Brain microvascular endothelial cell (primary cell): ENCODE data around the gene CUL9.

Source experiments
- DNase-seq: peaks from one replicate; pipeline ENCODE4 v3.0.0-alpha.2; 2020
- H3K27ac ChIP-seq: fragments of 250-450 bp; sonication (Bioruptor Pico); 2 replicates; pipeline ENCODE4 v1.5.1; 2020; ENCODE audit warnings: mild to moderate bottlenecking, moderate library complexity
- H3K27me3 ChIP-seq: fragments of 250-450 bp; sonication (Bioruptor Pico); replicated peaks from 2 replicates; pipeline ENCODE4 v1.5.1; 2020; ENCODE audit warnings: mild to moderate bottlenecking
- H3K36me3 ChIP-seq: fragments of 250-450 bp; sonication (Bioruptor Pico); replicated peaks from 2 replicates; pipeline ENCODE4 v1.5.1; 2020; ENCODE audit warnings: mild to moderate bottlenecking
- H3K4me3 ChIP-seq: 2 replicates; pipeline ENCODE4 v1.5.1; 2011; ENCODE audit warnings: low read depth, mild to moderate bottlenecking, control low read depth, low read length, moderate library complexity
- in situ Hi-C: cut with HindIII; loops from 2 replicates; pipeline ENCODE4 v1.10.0; 2017; ENCODE audit warnings: low sequenced_read_pairs, low pct_ligation_motif_present
- TF ChIP-seq, protein P1 (sequence below): IDR thresholded peaks from 2 replicates; pipeline ENCODE4 v1.5.1; 2011; ENCODE audit warnings: low read depth, mild to moderate bottlenecking, moderate library complexity, low read length, control low read depth, inconsistent platforms; ENCODE audit errors: missing control alignments

CUL9 gene

DNA sequence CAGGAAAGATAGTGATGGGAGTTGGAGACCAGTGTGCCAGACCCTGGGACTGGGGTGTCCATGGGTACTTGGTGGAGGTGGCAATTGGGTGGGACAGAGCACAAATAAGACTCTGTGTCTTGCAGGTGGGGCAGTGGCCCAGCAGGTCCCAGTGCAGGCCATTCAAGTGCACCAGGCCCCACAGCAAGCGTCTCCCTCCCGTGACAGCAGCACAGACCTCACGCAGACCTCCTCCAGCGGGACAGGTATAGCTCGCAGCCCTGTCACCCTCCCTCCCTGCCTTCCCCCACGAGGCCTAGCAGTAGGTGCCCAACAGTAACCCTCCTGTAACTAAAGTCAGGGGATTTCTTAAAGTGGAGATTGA is 5.6 kb upstream of the CUL9 start:
- Histone ChIP-seq H3K27ac (no peak overlapping the region), H3K4me3 (no peak overlapping the region), H3K36me3 (peaks cover 43% of the 10 kb centered on the region), H3K27me3 (no peaks in the 10 kb centered on the region)
- TF ChIP-seq, protein P1, sequence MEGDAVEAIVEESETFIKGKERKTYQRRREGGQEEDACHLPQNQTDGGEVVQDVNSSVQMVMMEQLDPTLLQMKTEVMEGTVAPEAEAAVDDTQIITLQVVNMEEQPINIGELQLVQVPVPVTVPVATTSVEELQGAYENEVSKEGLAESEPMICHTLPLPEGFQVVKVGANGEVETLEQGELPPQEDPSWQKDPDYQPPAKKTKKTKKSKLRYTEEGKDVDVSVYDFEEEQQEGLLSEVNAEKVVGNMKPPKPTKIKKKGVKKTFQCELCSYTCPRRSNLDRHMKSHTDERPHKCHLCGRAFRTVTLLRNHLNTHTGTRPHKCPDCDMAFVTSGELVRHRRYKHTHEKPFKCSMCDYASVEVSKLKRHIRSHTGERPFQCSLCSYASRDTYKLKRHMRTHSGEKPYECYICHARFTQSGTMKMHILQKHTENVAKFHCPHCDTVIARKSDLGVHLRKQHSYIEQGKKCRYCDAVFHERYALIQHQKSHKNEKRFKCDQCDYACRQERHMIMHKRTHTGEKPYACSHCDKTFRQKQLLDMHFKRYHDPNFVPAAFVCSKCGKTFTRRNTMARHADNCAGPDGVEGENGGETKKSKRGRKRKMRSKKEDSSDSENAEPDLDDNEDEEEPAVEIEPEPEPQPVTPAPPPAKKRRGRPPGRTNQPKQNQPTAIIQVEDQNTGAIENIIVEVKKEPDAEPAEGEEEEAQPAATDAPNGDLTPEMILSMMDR = no peak
- DNase-seq = no peak
- in situ Hi-C loops = no loop called here

DNA sequence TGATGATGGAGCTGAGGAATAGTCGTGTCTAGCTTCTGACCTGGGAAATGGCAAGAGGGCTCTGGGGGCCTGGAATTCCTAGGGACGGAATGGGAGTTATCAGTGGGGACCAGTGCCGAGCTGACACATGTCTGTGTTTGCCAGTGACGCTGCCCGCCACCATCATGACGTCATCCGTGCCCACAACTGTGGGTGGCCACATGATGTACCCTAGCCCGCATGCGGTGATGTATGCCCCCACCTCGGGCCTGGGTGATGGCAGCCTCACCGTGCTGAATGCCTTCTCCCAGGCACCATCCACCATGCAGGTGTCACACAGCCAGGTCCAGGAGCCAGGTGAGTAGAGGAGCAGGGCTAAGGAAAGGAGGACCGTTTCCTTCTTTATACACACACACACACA is 3.8 kb upstream of the CUL9 start:
- TF ChIP-seq, protein P1 = no peak
- Histone ChIP-seq H3K27ac (no peak overlapping the region), H3K27me3 (no peaks in the 10 kb centered on the region), H3K4me3 (no peak overlapping the region), H3K36me3 (peaks cover 43% of the 10 kb centered on the region)
- in situ Hi-C loops = no loop called here
- DNase-seq = no peak

DNA sequence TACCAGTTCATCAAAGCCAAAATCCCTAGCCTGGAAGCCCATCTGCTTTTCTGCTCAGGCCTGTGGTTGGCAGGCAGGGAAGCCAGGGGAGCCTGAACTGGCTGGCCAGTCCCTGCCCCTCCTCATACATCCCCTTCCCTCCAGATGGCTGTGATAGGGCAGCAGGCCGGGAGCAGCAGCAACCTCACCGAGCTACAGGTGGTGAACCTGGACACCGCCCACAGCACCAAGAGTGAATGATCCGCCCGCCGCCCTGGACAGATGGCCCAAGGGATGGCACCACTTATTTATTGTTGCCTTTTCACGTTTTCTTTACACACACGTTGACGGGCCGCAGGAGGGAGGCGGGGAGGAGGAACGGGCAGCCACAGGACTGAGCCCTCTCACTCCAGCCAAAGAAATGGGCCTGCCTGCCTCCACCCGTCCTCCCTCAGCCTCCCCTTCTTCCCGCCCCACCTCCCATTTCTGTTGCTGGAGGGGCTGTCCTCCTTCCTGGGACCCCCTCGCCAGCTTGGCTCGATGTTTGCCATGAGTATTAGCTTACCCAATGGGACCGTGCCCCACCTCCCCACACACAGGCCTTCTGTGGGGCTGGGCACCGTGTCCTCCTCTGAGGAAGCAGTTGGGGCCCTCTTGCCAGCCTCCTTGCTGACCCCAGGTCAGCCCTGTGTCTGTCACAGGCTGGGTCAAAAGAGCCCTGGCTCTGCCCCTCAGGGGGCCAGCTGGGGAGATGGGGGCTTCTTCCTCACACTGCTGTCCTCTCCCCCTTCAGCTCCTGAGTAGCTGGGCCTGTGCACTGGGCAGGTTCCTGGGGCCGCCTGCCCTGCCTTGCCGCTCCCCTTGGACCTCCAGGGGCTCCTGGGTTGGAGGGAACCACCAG is 2.8 kb upstream of the CUL9 start:
- in situ Hi-C loops = no loop called here
- DNase-seq = no peak
- no peaks in the 10 kb centered on the region for H3K27me3 ChIP-seq
- H3K4me3 ChIP-seq = no peak overlapping the region
- peaks cover 41% of the 10 kb centered on the region for H3K36me3 ChIP-seq
- TF ChIP-seq, protein P1 = no peak
- H3K27ac ChIP-seq = no peak overlapping the region

DNA sequence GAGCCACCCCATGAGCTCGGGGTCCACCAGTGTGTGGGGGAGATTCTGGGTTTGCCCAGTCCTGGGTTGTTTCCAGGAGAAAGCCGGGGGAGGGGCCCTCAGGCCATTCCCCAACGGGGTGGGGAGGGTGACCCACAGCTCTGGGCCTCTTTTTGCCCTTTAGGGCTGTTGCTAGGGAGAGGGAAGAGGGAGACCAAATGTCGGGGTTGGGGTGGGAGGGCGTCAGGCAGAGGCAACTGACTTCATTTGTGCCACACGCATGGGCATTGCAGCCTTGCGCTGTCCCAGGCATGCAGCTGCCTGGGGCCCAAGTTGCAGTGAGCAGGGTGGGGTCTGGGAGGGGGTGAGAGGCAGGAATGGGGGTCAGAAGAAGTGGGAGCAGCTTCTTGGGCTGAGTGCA is 1.9 kb upstream of the CUL9 start:
- TF ChIP-seq, protein P1 = no peak
- in situ Hi-C loops = no loop called here
- peaks cover 39% of the 10 kb centered on the region for H3K36me3 ChIP-seq

DNA sequence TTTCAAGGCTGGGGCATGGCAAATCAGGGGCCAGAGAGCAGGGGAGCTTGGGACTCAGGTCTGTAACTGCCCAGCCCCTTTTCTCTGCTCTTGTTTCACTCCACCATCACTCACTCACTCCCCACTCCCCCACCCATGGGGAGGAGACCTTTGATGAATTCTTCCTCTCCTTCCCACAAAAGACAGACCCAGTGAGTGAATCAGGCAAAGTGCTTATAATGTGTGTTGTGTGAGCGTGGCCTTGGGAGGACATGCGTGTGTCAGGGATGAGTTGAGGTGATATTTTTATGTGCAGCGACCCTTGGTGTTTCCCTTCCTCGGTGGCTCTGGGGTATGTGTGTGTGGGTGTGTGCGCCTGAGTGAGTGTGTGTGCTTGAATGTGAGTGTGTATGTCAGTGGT is 1.0 kb upstream of the CUL9 start:
- peaks cover 32% of the 10 kb centered on the region for H3K36me3 ChIP-seq
- no peak for DNase-seq
- H3K27me3 ChIP-seq = no peaks in the 10 kb centered on the region
- TF ChIP-seq, protein P1 = no peak
- no peak overlapping the region for H3K27ac ChIP-seq
- in situ Hi-C loops = no loop called here
- no peak overlapping the region for H3K4me3 ChIP-seq

More for the DNA sequence above, 1.9 kb upstream of the CUL9 start:
- H3K27me3 ChIP-seq = no peaks in the 10 kb centered on the region
- DNase-seq = no peak
- H3K27ac ChIP-seq = no peak overlapping the region
- H3K4me3 ChIP-seq = no peak overlapping the region

DNA sequence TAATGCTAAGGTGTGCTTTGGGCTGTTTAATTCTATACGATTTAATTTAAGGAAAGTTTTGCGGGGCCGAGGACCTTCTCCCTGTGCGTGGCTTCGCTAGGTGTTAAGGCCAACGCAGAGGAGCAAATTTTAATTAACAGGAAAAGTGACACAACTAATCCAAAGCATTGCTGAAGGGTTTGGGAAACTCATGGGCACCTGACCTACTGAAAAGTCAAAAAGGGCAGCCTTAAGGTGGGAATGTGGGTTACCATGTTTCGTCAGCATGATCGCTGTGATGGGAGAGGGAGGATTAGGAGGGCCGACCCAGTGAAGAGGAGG is 415 bp upstream of the CUL9 start:
- TF ChIP-seq, protein P1 = no peak
- DNase-seq = no peak
- Histone ChIP-seq H3K4me3 (peak overlapping the region; percentile 58), H3K27ac (peak overlapping the region; percentile 14), H3K36me3 (peaks cover 26% of the 10 kb centered on the region), H3K27me3 (no peaks in the 10 kb centered on the region)
- in situ Hi-C loops = no loop called here
